DMS153 treated with DMSO at 0.1 percent for 48 hours (cell line): Measurements from ENCODE around the gene SLC25A47.

ENCODE experiments used
- DNase-seq: peaks from one replicate; lab custom pipeline; 2025; ENCODE audit not compliant: unreplicated experiment; lab: John Stamatoyannopoulos, UW

The SLC25A47 gene

DNA sequence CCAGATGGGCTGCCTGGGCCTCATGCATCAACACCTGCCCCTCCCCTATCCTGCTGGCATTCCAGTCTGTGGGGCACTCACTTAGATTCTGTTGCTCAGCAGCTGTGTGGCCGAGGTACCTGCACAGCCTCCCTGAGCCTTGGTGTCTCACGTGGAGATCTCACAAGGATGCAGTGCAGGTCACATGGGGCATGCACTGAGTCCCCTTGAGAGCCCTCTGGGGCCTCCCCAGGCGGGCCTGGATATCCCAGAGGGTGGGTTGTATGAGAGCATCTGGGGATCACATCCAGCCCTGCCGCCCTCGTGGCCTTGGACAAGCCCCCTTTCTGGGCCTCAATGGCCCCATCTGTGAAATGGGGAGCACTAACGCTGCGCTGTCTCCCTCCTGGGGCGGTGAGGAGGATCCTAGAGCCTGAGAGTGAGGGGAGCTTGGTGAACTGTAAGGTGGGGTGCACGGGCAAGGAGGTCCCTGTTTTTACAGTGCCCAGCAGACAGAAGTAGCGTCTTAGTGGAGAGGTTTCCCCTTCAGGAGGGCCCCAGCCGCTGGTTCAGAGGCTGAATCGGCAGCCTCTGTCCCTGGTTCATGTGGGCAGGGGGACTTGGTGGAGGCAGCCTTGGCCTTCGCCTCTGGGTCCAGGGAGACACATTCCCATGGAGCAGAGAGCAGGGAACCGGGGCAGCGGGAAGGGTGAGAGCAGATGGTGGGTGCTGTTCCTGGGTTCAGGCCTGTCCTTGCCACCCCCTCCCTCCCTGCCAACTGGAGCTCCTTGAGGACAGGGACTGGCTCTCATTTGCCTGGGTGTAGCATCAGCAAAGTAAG lies 791 bp upstream of the SLC25A47 start:
- no peak for DNase-seq

- no peak for DNase-seq
Observed at GRCh38 chr14:100323942-100324307, 786 bp downstream of the SLC25A47 start.

- DNase-seq: no peak
Observed at GRCh38 chr14:100325231-100325632, 2.1 kb downstream of the SLC25A47 start.

GRCh38 chr14:100325958-100326357 lies 2.8 kb downstream of the SLC25A47 start:
- DNase-seq: no peak

GRCh38 chr14:100327128-100327527 lies 4.0 kb downstream of the SLC25A47 start:
- no peak for DNase-seq

DNA sequence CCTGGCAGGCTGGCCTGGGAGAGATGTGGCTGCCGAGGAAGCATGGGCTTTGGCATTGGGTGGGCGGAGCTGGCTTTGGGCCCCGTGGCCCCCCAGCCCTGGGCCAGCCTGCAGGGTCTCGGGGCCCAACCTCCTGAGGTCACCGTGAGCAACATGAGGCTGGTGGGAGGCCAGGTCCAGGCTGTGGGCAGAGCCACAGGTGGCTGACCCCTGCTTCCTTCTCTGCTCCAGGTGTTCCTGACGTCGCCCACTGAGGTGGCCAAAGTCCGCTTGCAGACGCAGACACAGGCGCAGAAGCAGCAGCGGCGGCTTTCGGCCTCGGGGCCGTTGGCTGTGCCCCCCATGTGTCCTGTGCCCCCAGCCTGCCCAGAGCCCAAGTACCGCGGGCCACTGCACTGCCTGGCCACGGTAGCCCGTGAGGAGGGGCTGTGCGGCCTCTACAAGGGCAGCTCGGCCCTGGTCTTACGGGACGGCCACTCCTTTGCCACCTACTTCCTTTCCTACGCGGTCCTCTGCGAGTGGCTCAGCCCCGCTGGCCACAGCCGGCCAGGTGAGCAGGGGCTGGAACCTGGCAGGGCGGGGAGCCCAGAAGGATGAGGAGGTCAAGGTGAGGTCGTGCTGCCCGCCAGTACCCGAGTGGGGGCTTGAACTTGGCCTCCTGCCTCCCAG lies 5.5 kb downstream of the SLC25A47 start:
- DNase-seq: no peak

DNA sequence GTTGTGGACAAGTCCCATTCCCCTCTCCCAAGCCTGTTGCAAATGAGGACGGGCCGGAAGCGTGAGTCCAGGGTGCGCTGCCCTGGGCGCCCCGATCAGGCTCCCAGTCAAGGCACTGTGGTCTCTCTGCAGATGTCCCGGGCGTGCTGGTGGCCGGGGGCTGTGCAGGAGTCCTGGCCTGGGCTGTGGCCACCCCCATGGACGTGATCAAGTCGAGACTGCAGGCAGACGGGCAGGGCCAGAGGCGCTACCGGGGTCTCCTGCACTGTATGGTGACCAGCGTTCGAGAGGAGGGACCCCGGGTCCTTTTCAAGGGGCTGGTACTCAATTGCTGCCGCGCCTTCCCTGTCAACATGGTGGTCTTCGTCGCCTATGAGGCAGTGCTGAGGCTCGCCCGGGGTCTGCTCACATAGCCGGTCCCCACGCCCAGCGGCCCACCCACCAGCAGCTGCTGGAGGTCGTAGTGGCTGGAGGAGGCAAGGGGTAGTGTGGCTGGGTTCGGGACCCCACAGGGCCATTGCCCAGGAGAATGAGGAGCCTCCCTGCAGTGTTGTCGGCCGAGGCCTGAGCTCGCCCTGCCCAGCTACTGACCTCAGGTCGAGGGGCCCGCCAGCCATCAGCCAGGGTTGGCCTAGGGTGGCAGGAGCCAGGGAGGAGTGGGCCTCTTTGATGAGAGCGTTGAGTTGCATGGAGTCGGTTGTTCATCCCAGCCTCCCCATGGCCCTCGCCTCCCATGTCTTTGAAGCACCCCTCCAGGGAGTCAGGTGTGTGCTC lies 6.3 kb downstream of the SLC25A47 start:
- DNase-seq: no peak

DNA sequence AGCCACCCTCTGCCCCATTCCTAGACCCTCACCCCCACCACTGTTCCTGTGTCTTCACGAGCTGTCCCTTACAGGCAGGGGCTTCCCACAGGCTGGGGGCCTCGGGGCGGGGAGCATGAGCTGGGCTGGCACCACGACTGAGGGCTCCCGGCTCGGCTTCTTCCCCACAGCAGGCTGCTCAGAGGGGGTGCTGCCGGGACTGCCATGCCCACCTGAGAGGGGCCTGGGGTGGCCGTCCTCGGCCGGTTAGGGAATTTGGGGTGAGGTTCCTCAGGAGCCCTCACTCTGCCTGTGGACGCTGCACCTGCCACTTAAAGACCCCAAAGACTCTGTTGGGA lies 6.8 kb downstream of the SLC25A47 start:
- DNase-seq: no peak

DNA sequence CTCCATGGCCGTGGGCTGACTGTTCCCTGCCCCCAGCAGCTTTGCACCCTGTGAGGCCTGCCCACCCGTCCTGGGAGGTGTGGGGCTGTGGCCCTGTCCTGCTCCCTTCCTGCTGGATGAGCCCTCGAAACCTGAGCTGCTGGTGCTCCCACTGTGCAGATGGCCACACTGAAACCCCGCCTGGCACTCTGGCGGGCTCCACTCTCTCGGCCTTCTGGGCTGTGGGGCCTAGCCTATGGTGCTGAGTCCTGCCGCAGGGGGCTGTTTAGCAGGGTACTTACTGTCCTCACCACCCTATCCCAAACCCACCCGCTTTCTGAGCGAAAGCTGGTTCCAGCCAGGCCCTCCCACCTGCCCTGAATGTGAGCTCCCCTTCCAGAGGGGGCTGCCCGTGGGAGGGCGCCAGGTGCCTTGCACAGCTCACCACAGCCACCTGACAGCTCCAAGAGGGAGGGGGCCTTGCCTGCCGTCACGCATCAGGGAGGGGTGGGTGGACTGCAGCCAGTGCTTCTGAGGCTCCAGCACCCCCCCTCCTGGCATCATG lies 7.3 kb downstream of the SLC25A47 start:
- no peak for DNase-seq

DNA sequence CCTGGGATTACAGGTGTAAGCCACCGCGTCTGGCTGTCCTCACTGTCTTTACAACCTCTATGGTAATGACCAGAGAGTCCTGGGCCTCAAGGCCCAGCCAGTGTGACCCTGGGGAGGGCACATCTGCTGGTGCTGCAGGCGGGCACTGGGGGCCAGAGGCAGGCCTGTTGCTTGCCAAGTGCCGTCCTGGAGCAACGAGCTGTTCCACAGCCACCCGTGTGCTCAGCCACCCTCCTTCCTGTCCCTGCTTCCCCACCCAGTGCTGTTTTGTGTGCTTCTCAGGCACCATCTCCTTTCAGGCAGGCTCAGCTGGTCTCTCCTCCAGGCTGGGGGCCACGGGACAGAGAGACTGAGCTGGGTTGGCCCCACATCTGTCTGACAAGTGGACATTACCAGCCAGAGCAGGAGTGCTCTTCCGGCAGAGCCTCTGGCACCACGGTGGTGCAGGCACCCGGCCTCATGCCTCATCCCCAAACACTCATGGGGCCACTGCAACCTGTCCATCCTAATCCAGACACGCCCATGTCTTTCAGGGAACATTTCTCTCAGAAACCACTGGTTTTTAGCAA lies 9.0 kb downstream of the SLC25A47 start:
- DNase-seq: no peak

- no peak for DNase-seq
Observed at GRCh38 chr14:100332797-100333196, 9.7 kb downstream of the SLC25A47 start.

DNA sequence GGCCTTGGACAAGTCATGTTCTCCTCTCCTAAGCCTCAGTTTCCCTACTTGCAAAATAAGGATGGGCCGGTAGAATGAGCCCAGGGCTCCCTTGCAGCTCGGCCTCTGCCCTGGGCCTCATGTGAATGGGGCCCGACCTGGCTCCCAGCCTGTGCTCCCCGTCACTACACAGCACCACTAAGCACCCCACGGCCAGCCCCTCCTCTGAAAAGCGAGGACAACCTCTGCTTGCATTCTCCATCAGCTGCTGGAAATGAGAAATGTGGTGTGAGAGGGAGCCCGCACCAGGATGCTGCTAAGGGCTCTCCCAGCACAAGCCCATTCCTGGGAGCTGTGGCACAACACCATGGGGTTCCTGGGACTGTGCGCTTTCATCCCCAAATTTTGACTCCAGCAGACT lies 10.2 kb downstream of the SLC25A47 start:
- no peak for DNase-seq

DNA sequence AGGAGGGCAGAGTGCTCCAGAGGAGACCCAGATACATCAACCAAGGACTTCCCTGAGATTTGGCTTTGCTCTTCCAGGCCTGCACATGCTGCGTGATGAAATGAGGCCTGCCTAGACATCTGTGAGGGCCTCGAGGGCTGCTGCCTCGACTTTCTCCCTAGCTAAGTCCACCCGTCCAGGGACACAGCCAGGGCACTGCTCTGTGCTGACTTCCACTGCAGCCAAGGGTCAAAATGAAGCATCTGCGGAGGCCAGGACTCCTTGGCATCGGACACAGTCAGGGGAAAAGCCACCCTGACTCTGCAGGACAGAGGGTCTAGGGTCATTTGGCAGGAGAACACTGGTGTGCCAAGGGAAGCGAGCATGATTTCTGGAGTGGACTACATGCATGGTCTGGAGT lies 10.7 kb downstream of the SLC25A47 start:
- no peak for DNase-seq

DNA sequence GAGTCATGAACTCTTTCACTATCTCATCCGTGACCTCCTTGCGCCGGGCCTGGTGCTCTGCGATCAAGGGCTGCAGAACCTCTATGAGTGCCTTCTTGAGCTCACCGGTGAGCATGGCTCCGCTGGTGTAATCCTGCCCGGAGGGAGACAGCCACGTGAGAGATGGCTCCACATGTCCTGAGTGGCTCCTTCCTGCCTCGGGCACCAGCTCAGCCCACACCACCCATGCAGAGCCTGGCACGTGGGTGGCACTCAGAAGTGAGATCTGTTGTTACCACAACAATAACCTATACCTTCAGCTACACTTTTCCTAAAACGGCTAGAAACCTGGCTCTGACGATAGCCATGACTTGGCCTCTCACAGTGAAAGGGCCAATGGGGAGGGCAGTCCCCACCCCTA lies 11.8 kb downstream of the SLC25A47 start:
- no peak for DNase-seq

DNA sequence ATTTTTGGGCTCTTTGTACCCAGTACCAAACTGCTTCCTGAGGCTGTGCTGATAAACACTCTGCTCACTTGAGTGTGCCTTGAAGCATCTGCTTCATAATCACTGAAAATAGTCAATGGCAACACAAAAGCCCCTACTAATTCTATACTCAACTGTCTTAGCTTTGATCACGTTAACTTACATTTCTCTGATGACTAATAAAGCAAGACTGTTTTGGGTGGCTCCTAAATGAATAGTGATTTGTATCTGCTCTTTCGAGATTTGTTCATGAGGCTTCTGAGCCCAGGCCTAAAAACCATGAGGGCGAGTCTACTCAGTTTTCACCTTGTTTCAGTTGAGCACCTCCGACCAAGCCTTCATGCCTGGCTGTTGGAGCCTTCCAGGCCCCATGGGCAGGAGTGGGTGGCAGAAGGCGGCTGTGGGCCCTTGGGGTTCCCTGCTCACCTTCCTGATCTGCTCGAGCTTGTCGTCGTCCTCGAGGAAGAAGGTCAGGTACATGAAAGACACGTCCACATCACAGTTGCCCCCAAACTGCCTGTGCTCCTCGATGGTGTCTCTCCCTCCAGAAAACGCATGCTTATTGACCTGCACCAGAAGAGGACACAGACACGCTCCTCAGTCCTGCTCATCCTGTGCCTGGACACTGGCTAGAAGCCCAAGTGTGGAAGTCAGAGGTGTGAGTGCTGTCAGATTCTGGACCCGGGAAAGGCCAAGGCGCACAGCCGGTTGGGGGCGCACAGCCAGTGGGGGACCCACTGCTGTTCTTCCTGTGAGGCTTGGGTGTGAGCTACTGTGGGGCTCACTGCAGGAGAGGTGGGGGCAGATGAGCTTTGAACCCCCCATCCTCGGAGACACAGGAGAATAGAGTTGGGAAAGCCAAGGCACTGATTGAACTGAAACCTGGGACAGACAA lies 13.7 kb downstream of the SLC25A47 start:
- no peak for DNase-seq

- DNase-seq: no peak
Observed at GRCh38 chr14:100339766-100340422, 16.8 kb downstream of the SLC25A47 start.

DNA sequence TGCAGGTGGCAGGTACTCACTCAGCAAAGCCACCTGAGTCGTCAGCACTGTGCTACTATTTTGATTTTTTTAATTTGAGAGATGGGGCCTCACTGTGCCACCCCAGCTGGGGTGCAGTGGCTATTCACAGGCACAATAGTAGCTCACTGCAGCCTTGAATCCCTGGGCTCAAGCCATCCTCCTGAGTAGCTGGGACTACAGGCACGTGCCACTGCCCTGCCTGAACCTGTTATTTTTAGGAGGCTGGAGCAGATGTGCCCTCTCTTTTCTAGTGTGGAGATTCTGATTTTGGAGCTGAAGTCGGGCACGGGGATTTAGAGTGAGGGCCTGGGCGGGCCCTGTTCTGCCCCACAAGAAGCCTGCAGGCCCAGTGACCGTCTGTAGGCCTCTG lies 17.3 kb downstream of the SLC25A47 start:
- no peak for DNase-seq

DNA sequence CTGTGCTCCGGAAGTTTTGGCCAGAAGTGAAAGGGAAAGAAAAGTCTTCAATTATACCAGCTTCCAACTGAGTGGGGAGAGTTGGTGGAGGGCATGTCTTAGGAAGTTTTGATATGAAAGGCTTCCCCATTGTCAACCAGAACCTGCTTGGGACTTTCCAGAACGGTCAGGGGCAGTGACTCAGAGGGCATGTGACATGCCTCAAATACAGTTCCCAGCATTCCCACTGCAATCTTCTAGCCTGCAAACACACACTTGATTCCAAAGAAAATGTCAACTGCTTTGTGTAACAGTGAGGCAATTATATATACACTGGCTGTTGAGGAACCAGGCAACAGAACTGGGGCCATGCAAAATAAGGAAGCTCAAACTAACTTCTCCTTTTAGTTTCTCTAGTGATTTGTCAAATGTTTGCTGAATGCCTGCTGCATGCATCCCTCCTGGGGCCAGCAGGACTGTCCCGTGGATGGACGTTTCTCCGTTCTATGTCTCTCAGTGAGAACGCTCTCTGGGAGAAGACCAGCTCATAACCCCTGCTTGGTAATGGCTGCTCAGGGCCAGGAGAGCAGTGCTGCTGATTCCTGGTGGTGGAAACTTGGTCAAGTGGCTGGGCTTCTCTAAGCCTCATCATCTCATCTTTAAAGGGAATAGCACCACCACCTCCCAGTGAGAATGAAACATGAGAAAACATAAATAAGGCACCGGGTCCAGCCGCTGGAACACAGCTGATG lies 18.3 kb downstream of the SLC25A47 start:
- DNase-seq: no peak

DNA sequence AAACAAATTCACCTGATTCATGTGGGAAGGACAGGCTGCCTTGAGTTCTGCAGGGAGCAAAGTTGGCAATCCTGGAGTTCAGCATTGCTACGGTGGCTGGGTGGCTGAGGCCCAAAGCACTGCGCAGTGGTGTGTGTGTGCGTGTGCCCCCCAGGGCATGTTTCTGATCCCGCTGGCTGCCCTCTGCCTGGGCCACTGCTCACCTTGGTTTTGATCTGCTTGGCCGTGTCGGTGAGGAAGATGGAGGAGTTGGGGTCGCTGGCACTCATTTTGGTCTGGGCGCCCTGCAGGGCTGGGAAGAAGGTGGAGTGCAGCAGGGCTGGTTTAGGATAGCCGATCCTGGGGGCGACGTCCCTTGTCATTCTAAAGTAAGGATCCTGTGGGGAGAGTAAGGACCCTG lies 19.1 kb downstream of the SLC25A47 start:
- no peak for DNase-seq
